Cardiac fibroblast (primary cell): ENCODE measurements around the gene ADCY5.
A peak's percentile ranks its signal among the peaks of the same experiment; 100 is the strongest.

Experiments used
- DNase-seq, 2 donors: peaks; one replicate each; pipeline versions ENCODE4 v3.0.0 to v3.0.0-alpha.2; 2010; ENCODE audit warnings: low read depth in 2 of 2
- H3K4me3 ChIP-seq, 2 donors: replicated peaks in 1 of 2; 1 replicate in 1 of 2; 2 replicates in 1 of 2; pipeline ENCODE4 v1.5.1; 2011; ENCODE audit warnings: low read depth in 2 of 2, low read length in 2 of 2, mild to moderate bottlenecking in 2 of 2, moderate library complexity in 1 of 2
- CTCF ChIP-seq: IDR thresholded peaks from one replicate; pipeline ENCODE4 v1.5.1; 2011; ENCODE audit warnings: low read depth, mild to moderate bottlenecking, low read length, inconsistent platforms

Gene ADCY5

GRCh38 chr3:123424321-123424998 is 24.4 kb downstream of the ADCY5 start:
- no peak for TF ChIP-seq CTCF
- no peak for DNase-seq
- H3K4me3 ChIP-seq = no peak overlapping the region

GRCh38 chr3:123423806-123424205 is 25.1 kb downstream of the ADCY5 start:
- TF ChIP-seq CTCF = no peak

GRCh38 chr3:123423031-123423430 is 25.9 kb downstream of the ADCY5 start:
- DNase-seq = no peak
- no peak for TF ChIP-seq CTCF
- no peak overlapping the region for H3K4me3 ChIP-seq

More at GRCh38 chr3:123423806-123424205, 25.1 kb downstream of the ADCY5 start:
- H3K4me3 ChIP-seq = no peak overlapping the region
- no peak for DNase-seq

GRCh38 chr3:123422457-123422856 is 26.4 kb downstream of the ADCY5 start:
- no peak for TF ChIP-seq CTCF
- DNase-seq = no peak
- H3K4me3 ChIP-seq = no peak overlapping the region

GRCh38 chr3:123421353-123422174 is 27.3 kb downstream of the ADCY5 start:
- no peak overlapping the region for H3K4me3 ChIP-seq
- TF ChIP-seq CTCF = no peak
- DNase-seq = peak; percentile 12 to 38

- no peak for TF ChIP-seq CTCF
- H3K4me3 ChIP-seq = no peak overlapping the region
- no peak for DNase-seq
Observed at GRCh38 chr3:123420416-123420968, 28.4 kb downstream of the ADCY5 start.
